Keratinocyte (primary cell): Measurements from ENCODE around the gene PDE1A. TPM values are rescaled to one million over a fixed set of nuclear protein-coding genes. Genes with fewer than 3 reads are reported as not detected.

Source experiments
- DNase-seq: peaks from one replicate; pipeline ENCODE4 v3.0.0-alpha.2; 2011; ENCODE audit warnings: low read depth, missing footprints, low spot score
- FAIRE-seq: peaks from 2 replicates; lab custom pipeline; 2011; peaks lifted over from hg19 to GRCh38; lab: Jason Lieb, UNC
- H2AFZ ChIP-seq: 2 replicates; pipeline ENCODE4 v1.6.0; 2012; ENCODE audit warnings: low read length, control low read depth, inconsistent platforms; ENCODE audit not compliant: control insufficient read depth
- H3K27ac ChIP-seq: 2 replicates; pipeline ENCODE4 v1.5.1; 2011; ENCODE audit warnings: low read length; ENCODE audit not compliant: control insufficient read depth, insufficient read depth
- H3K27me3 ChIP-seq: 3 replicates; pipeline ENCODE4 v1.6.0; 2011; ENCODE audit warnings: low read length; ENCODE audit not compliant: control insufficient read depth, insufficient read depth; ENCODE audit errors: extremely low read depth
- H3K36me3 ChIP-seq, 2 experiments: 2 replicates in 1 of 2; 3 replicates in 1 of 2; pipeline ENCODE4 v1.5.1; 2011; ENCODE audit warnings: low read length in 2 of 2, mild to moderate bottlenecking in 1 of 2; ENCODE audit not compliant: control insufficient read depth in 2 of 2, insufficient read depth in 2 of 2; ENCODE audit errors: extremely low read depth in 1 of 2
- H3K4me1 ChIP-seq: 3 replicates; pipeline ENCODE4 v1.5.1; 2011; ENCODE audit warnings: low read length; ENCODE audit not compliant: control insufficient read depth, insufficient read depth; ENCODE audit errors: extremely low read depth
- H3K4me2 ChIP-seq: 3 replicates; pipeline ENCODE4 v1.6.0; 2011; ENCODE audit warnings: low read depth, low read length; ENCODE audit not compliant: control insufficient read depth, insufficient read depth; ENCODE audit errors: extremely low read depth
- H3K4me3 ChIP-seq, 3 experiments: fragments of 200-600 bp in 1 of 3; sonication (generic) in 1 of 3; 2 replicates in 2 of 3; 3 replicates in 1 of 3; pipeline ENCODE4 v1.5.1; 2011 to 2016; ENCODE audit warnings: low read length in 3 of 3, mild to moderate bottlenecking in 3 of 3, control low read depth in 2 of 3, inconsistent platforms in 1 of 3, low read depth in 1 of 3, mixed read lengths in 1 of 3, mixed run types in 1 of 3, moderate library complexity in 1 of 3; ENCODE audit not compliant: control insufficient read depth in 2 of 3, insufficient read depth in 2 of 3; ENCODE audit errors: extremely low read depth in 1 of 3
- H3K79me2 ChIP-seq: 2 replicates; pipeline ENCODE4 v1.6.0; 2012; ENCODE audit warnings: low read length; ENCODE audit not compliant: control insufficient read depth, insufficient read depth
- H3K9ac ChIP-seq: 3 replicates; pipeline ENCODE4 v1.6.0; 2011; ENCODE audit warnings: low read length; ENCODE audit not compliant: control insufficient read depth, insufficient read depth; ENCODE audit errors: extremely low read depth
- H3K9me1 ChIP-seq: 3 replicates; pipeline ENCODE4 v1.6.0; 2011; ENCODE audit warnings: low read length; ENCODE audit not compliant: control insufficient read depth, insufficient read depth; ENCODE audit errors: extremely low read depth
- H3K9me3 ChIP-seq: 2 replicates; pipeline ENCODE4 v1.5.1; 2012; ENCODE audit warnings: low read depth, low read length; ENCODE audit not compliant: control insufficient read depth
- H4K20me1 ChIP-seq: 3 replicates; pipeline ENCODE4 v1.6.0; 2011; ENCODE audit warnings: low read length; ENCODE audit not compliant: control insufficient read depth, insufficient read depth; ENCODE audit errors: extremely low read depth
- EZH2 ChIP-seq: IDR thresholded peaks from one replicate; pipeline ENCODE4 v1.6.1; 2012; ENCODE audit warnings: inconsistent platforms, mild to moderate bottlenecking, low read length, moderate library complexity
- dilution Hi-C: fragments of 300-500 bp; cut with MboI; formaldehyde crosslinking; loops from one replicate; pipeline ENCODE4 v1.7.0; 2020; ENCODE audit warnings: low sequenced_read_pairs; ENCODE audit not compliant: extremely low pct_ligation_motif_present
- polyA plus RNA-seq, 5 experiments: library from polyadenylated mRNA; depleted of rRNA in 3 of 5; stranded (reverse) in 3 of 5; stranded (forward) in 1 of 5; unstranded in 1 of 5; fragments of >200 nt; gene quantifications; 1 replicate in 1 of 5; 2 replicates in 3 of 5; 3 replicates in 1 of 5; pipeline versions ENCODE4 v1.2.1 to v1.2.3, GENCODE V29; 2011 to 2012; ENCODE audit warnings: missing spikeins in 2 of 5, low read depth in 1 of 5, low replicate concordance in 1 of 5
- TF ChIP-seq, protein P1 (sequence below), 3 experiments: IDR thresholded peaks in 1 of 3; conservative IDR thresholded peaks in 1 of 3; optimal IDR thresholded peaks in 1 of 3; 2 replicates in 2 of 3; 3 replicates in 1 of 3; pipeline versions ENCODE3 to v1.5.1; 2011; ENCODE audit warnings: low read length in 3 of 3, mild to moderate bottlenecking in 3 of 3, moderate library complexity in 2 of 3, control low read depth in 1 of 3, inconsistent platforms in 1 of 3; ENCODE audit not compliant: insufficient read depth in 2 of 3; ENCODE audit errors: extremely low read depth in 1 of 3

Gene PDE1A
- polyA plus RNA-seq, 1 donor (not counting 4 experiments of a cell fraction or from before 2014, with no cell fraction given), result 0.10 TPM

DNA sequence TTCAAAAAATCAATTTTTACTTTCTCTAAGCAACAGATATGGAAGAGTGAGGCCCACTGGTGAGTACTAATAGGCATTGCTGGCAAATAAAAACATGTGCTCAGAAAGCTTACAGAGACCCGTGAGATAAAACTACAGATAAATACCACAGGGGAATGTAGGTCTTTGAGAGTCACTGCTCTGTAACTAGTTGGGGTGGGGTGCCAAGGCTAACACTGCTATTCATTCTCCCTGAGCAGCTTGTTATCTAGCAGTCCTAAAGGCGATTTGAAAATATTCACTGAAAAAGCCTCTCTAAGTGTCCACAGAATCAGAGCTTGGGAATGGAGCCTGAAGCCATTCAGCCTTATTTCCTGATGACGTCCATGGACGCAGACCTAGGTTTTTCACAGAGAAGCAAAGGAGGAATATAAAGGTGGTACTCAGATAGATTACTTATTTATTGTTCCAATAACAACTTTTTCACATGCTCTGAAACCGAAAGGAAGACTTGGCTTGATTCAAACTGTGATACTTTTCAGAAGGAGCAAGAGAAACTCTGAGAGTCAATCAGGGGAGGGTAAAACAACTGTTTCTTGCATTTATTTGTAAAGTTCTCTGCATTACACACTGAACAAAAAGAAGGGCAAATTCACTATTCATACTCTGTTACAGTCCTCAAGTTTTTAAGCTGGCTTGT lies 252.8 kb downstream of the PDE1A start:
- Histone ChIP-seq H3K9ac (no peak overlapping the region), H3K79me2 (no peaks in the 10 kb centered on the region), H3K4me3 (no peak overlapping the region), H2AFZ (no peak overlapping the region), H3K27me3 (no peaks in the 10 kb centered on the region), H3K9me1 (no peaks in the 10 kb centered on the region), H4K20me1 (no peaks in the 10 kb centered on the region), H3K9me3 (no peaks in the 10 kb centered on the region), H3K36me3 (no peaks in the 10 kb centered on the region), H3K4me2 (no peak overlapping the region), H3K4me1 (no peaks in the 10 kb centered on the region), H3K27ac (no peak overlapping the region)
- TF ChIP-seq, protein P1, sequence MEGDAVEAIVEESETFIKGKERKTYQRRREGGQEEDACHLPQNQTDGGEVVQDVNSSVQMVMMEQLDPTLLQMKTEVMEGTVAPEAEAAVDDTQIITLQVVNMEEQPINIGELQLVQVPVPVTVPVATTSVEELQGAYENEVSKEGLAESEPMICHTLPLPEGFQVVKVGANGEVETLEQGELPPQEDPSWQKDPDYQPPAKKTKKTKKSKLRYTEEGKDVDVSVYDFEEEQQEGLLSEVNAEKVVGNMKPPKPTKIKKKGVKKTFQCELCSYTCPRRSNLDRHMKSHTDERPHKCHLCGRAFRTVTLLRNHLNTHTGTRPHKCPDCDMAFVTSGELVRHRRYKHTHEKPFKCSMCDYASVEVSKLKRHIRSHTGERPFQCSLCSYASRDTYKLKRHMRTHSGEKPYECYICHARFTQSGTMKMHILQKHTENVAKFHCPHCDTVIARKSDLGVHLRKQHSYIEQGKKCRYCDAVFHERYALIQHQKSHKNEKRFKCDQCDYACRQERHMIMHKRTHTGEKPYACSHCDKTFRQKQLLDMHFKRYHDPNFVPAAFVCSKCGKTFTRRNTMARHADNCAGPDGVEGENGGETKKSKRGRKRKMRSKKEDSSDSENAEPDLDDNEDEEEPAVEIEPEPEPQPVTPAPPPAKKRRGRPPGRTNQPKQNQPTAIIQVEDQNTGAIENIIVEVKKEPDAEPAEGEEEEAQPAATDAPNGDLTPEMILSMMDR (optimal IDR thresholded peaks at IDR 0.05 in 1 of 3, IDR thresholded peaks at IDR 0.05 in 1 of 3, conservative IDR thresholded peaks at IDR 0.05 in 1 of 3; ENCODE audit: extremely low read depth in 1 of 3, insufficient read depth in 2 of 3, low read length in 3 of 3), result no peak
- no peak for TF ChIP-seq EZH2
- dilution Hi-C loops, result no loop called here
- DNase-seq (no peak), FAIRE-seq (no peak)

DNA sequence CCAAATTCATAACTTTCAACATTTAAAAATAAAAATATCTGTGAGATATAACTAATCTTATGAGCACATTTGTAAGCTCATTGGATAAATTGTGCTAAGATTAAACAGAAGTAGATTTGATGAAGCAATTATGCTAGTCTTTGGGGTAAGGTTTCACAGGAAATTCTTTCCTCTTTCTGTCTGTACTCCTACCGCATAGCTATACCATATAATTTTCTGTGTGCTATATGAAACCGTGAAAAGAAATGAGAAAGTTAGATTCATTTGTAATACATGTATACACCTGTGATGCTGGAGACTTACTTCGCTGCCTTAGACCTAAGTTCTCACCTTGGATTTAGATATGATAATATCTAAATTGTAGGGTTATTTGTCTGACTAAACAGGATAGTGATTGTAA lies 256.5 kb downstream of the PDE1A start:
- Histone ChIP-seq H2AFZ (no peak overlapping the region), H3K9me3 (no peaks in the 10 kb centered on the region), H3K27me3 (no peaks in the 10 kb centered on the region), H3K4me1 (no peaks in the 10 kb centered on the region), H4K20me1 (no peaks in the 10 kb centered on the region), H3K36me3 (no peaks in the 10 kb centered on the region), H3K4me3 (no peak overlapping the region), H3K4me2 (no peak overlapping the region), H3K9me1 (no peaks in the 10 kb centered on the region), H3K27ac (no peak overlapping the region), H3K79me2 (no peaks in the 10 kb centered on the region), H3K9ac (no peak overlapping the region)
- dilution Hi-C loops, result no loop called here
- DNase-seq (no peak), FAIRE-seq (no peak)
- TF ChIP-seq, protein P1 (optimal IDR thresholded peaks at IDR 0.05 in 1 of 3, IDR thresholded peaks at IDR 0.05 in 1 of 3, conservative IDR thresholded peaks at IDR 0.05 in 1 of 3; ENCODE audit: extremely low read depth in 1 of 3, insufficient read depth in 2 of 3, low read length in 3 of 3), result no peak
- TF ChIP-seq EZH2, result no peak
